OCI-LY1 (cell line): ENCODE results near the gene KAT2A.

ENCODE experiments used
- CTCF ChIP-seq: fragments of 200-600 bp; sonication (generic), shearing (Covaris generic); IDR thresholded peaks from 2 replicates; pipeline ENCODE4 v1.5.1; 2017; ENCODE audit warnings: mild to moderate bottlenecking, antibody characterized with exemption, low read length, moderate library complexity, mixed read lengths
- EZH2 ChIP-seq: fragments of 200-600 bp; sonication (generic), shearing (Covaris generic); IDR thresholded peaks from 2 replicates; pipeline ENCODE4 v1.8.0; 2017; ENCODE audit warnings: borderline replicate concordance, mixed run types, mild to moderate bottlenecking, antibody characterized with exemption, low read length, moderate library complexity, mixed read lengths

GRCh38 chr17:42072323-42073187 lies 48.6 kb downstream of the KAT2A start:
- TF ChIP-seq CTCF (no peak), EZH2 (no peak)
